ENCODE measurements around the gene TUBGCP2.
A peak's percentile ranks its signal among the peaks of the same experiment; 100 is the strongest.

TUBGCP2 gene

GRCh38 chr10:133281628-133282372 lies 26.9 kb downstream of the TUBGCP2 start:
- no peak overlapping the region for H3K27ac ChIP-seq (ENCODE audit: low read depth, low read length)
- no peaks in the 10 kb centered on the region for H3K27me3 ChIP-seq (ENCODE audit: insufficient read depth, low read length)
- WGBS: 93% methylated on average over 38 of the region's 38 CpGs
- H3K4me3 ChIP-seq (ENCODE audit: low read length): no peak overlapping the region
- peaks cover 70% of the 10 kb centered on the region for H3K36me3 ChIP-seq (ENCODE audit: insufficient read depth, low read length)
- H3K9ac ChIP-seq (ENCODE audit: low read depth, low read length): no peak overlapping the region
- no peaks in the 10 kb centered on the region for H3K9me3 ChIP-seq (ENCODE audit: insufficient read depth, low read depth, low read length)
- H3K4me1 ChIP-seq (ENCODE audit: insufficient read depth, low read length): no peaks in the 10 kb centered on the region

- Histone ChIP-seq H3K36me3 (ENCODE audit: insufficient read depth, low read length) (peaks cover 64% of the 10 kb centered on the region), H3K27me3 (ENCODE audit: insufficient read depth, low read length) (peaks cover 6% of the 10 kb centered on the region)
- WGBS: 95% methylated on average over 14 of the region's 15 CpGs
Measured at GRCh38 chr10:133281084-133281483, 27.6 kb downstream of the TUBGCP2 start.

GRCh38 chr10:133280391-133281059 lies 28.1 kb downstream of the TUBGCP2 start:
- Histone ChIP-seq H3K4me1 (ENCODE audit: insufficient read depth, low read length) (0 out of 2 replicates have a peak, but pooled peaks cover 3% of the 10 kb centered on the region), H3K27ac (ENCODE audit: low read depth, low read length) (no peak overlapping the region), H3K4me3 (ENCODE audit: low read length) (no peak overlapping the region), H3K9me3 (ENCODE audit: insufficient read depth, low read depth, low read length) (no peaks in the 10 kb centered on the region), H3K27me3 (ENCODE audit: insufficient read depth, low read length) (peaks cover 11% of the 10 kb centered on the region), H3K36me3 (ENCODE audit: insufficient read depth, low read length) (peaks cover 58% of the 10 kb centered on the region), H3K9ac (ENCODE audit: low read depth, low read length) (no peak overlapping the region)
- 91% methylated on average over 10 of the region's 10 CpGs for WGBS

More at GRCh38 chr10:133281084-133281483, 27.6 kb downstream of the TUBGCP2 start:
- Histone ChIP-seq H3K9me3 (ENCODE audit: insufficient read depth, low read depth, low read length) (no peaks in the 10 kb centered on the region), H3K27ac (ENCODE audit: low read depth, low read length) (no peak overlapping the region), H3K4me1 (ENCODE audit: insufficient read depth, low read length) (0 out of 2 replicates have a peak, but pooled peaks cover 3% of the 10 kb centered on the region), H3K9ac (ENCODE audit: low read depth, low read length) (no peak overlapping the region), H3K4me3 (ENCODE audit: low read length) (no peak overlapping the region)

- no peak overlapping the region for H3K27ac ChIP-seq (ENCODE audit: low read depth, low read length)
- H3K36me3 ChIP-seq (ENCODE audit: insufficient read depth, low read length): peaks cover 49% of the 10 kb centered on the region
- peaks cover 12% of the 10 kb centered on the region for H3K27me3 ChIP-seq (ENCODE audit: insufficient read depth, low read length)
- 0 out of 2 replicates have a peak, but pooled peaks cover 3% of the 10 kb centered on the region for H3K4me1 ChIP-seq (ENCODE audit: insufficient read depth, low read length)
- no peak overlapping the region for H3K4me3 ChIP-seq (ENCODE audit: low read length)
- H3K9me3 ChIP-seq (ENCODE audit: insufficient read depth, low read depth, low read length): no peaks in the 10 kb centered on the region
- WGBS: 93% methylated on average over 24 of the region's 24 CpGs
- H3K9ac ChIP-seq (ENCODE audit: low read depth, low read length): no peak overlapping the region; the same call in 1 of the 2 replicates
Measured at GRCh38 chr10:133279326-133280226, 29.1 kb downstream of the TUBGCP2 start.

GRCh38 chr10:133278577-133279265 lies 30.0 kb downstream of the TUBGCP2 start:
- H3K27me3 ChIP-seq (ENCODE audit: insufficient read depth, low read length): peaks cover 12% of the 10 kb centered on the region
- 88% methylated on average over 19 of the region's 19 CpGs for WGBS
- H3K4me1 ChIP-seq (ENCODE audit: insufficient read depth, low read length): 0 out of 2 replicates have a peak, but pooled peaks cover 3% of the 10 kb centered on the region
- H3K9ac ChIP-seq (ENCODE audit: low read depth, low read length): no peak overlapping the region
- no peak overlapping the region for H3K4me3 ChIP-seq (ENCODE audit: low read length)
- peaks cover 40% of the 10 kb centered on the region for H3K36me3 ChIP-seq (ENCODE audit: insufficient read depth, low read length)
- no peaks in the 10 kb centered on the region for H3K9me3 ChIP-seq (ENCODE audit: insufficient read depth, low read depth, low read length)
- H3K27ac ChIP-seq (ENCODE audit: low read depth, low read length): no peak overlapping the region

- Histone ChIP-seq H3K27ac (ENCODE audit: low read depth, low read length) (no peak overlapping the region), H3K4me3 (ENCODE audit: low read length) (no peak overlapping the region), H3K9me3 (ENCODE audit: insufficient read depth, low read depth, low read length) (no peaks in the 10 kb centered on the region), H3K36me3 (ENCODE audit: insufficient read depth, low read length) (peaks cover 34% of the 10 kb centered on the region), H3K4me1 (ENCODE audit: insufficient read depth, low read length) (0 out of 2 replicates have a peak, but pooled peaks cover 3% of the 10 kb centered on the region), H3K9ac (ENCODE audit: low read depth, low read length) (no peak overlapping the region), H3K27me3 (ENCODE audit: insufficient read depth, low read length) (peaks cover 12% of the 10 kb centered on the region)
- 90% methylated on average over 12 of the region's 12 CpGs for WGBS
Measured at GRCh38 chr10:133277993-133278576, 30.6 kb downstream of the TUBGCP2 start.

- 81% methylated on average over 25 of the region's 25 CpGs for WGBS
- Histone ChIP-seq H3K36me3 (ENCODE audit: insufficient read depth, low read length) (peaks cover 28% of the 10 kb centered on the region), H3K27me3 (ENCODE audit: insufficient read depth, low read length) (peaks cover 12% of the 10 kb centered on the region), H3K4me3 (ENCODE audit: low read length) (peak overlapping the region; percentile 53; the same call in 1 of the 2 replicates), H3K4me1 (ENCODE audit: insufficient read depth, low read length) (0 out of 2 replicates have a peak, but pooled peaks cover 3% of the 10 kb centered on the region), H3K9me3 (ENCODE audit: insufficient read depth, low read depth, low read length) (no peaks in the 10 kb centered on the region), H3K27ac (ENCODE audit: low read depth, low read length) (no peak overlapping the region), H3K9ac (ENCODE audit: low read depth, low read length) (no peak overlapping the region)
Measured at GRCh38 chr10:133277277-133277992, 31.2 kb downstream of the TUBGCP2 start.

GRCh38 chr10:133276435-133277201 lies 32.1 kb downstream of the TUBGCP2 start, which contains the start of gene ADAM8:
ADAM8 (minus strand) TSS chr10:133276868; CDS start chr10:133276817, 51 bp downstream.
- Histone ChIP-seq H3K9ac (ENCODE audit: low read depth, low read length) (no peak within 1 kb of the TSS; the same call in 1 of the 2 replicates), H3K4me3 (ENCODE audit: low read length) (peak within 1 kb of the TSS; percentile 53)
- WGBS: 8% methylated on average over 62 of the region's 63 CpGs

GRCh38 chr10:133276100-133276434 lies 32.6 kb downstream of the TUBGCP2 start:
- H3K9me3 ChIP-seq (ENCODE audit: insufficient read depth, low read depth, low read length): no peaks in the 10 kb centered on the region
- H3K27ac ChIP-seq (ENCODE audit: low read depth, low read length): no peak overlapping the region
- 0 out of 2 replicates have a peak, but pooled peaks cover 3% of the 10 kb centered on the region for H3K4me1 ChIP-seq (ENCODE audit: insufficient read depth, low read length)
- no peak overlapping the region for H3K9ac ChIP-seq (ENCODE audit: low read depth, low read length)
- peaks cover 12% of the 10 kb centered on the region for H3K27me3 ChIP-seq (ENCODE audit: insufficient read depth, low read length)
- H3K36me3 ChIP-seq (ENCODE audit: insufficient read depth, low read length): peaks cover 15% of the 10 kb centered on the region; the same call in 1 of the 2 replicates
- peak overlapping the region; percentile 53 for H3K4me3 ChIP-seq (ENCODE audit: low read length)
- WGBS: 51% methylated on average over 6 of the region's 6 CpGs

More at GRCh38 chr10:133276435-133277201, 32.1 kb downstream of the TUBGCP2 start, which contains the start of gene ADAM8:
- 0 out of 2 replicates have a peak, but pooled peaks cover 3% of the 10 kb centered on the region for H3K4me1 ChIP-seq (ENCODE audit: insufficient read depth, low read length)
- H3K36me3 ChIP-seq (ENCODE audit: insufficient read depth, low read length): peaks cover 20% of the 10 kb centered on the region
- H3K27ac ChIP-seq (ENCODE audit: low read depth, low read length): no peak within 1 kb of the TSS
- H3K9me3 ChIP-seq (ENCODE audit: insufficient read depth, low read depth, low read length): no peaks in the 10 kb centered on the region
- H3K27me3 ChIP-seq (ENCODE audit: insufficient read depth, low read length): peaks cover 12% of the 10 kb centered on the region

All from HUES64 (cell line).